ENCODE data around the gene DSC1. TPM values are rescaled to one million over a fixed set of nuclear protein-coding genes. Genes with fewer than 3 reads are reported as not detected.

Gene DSC1
- total RNA-seq, 3 donors from 2014 or later, result 0.29 TPM; not detected in 2

- no peaks in the 10 kb centered on the region for H3K9me3 ChIP-seq
- no peak overlapping the region for H3K27ac ChIP-seq
- H3K36me3 ChIP-seq, result no peaks in the 10 kb centered on the region
- no peak overlapping the region for H3K4me3 ChIP-seq
- DNase-seq (ENCODE audit: low spot score in 2 of 2), result no peak
- no peak for TF ChIP-seq POLR2AphosphoS5 (IDR thresholded peaks at IDR 0.05)
- TF ChIP-seq POLR2A (IDR thresholded peaks at IDR 0.05), result no peak
- TF ChIP-seq CTCF (IDR thresholded peaks at IDR 0.05), result no peak
- no peaks in the 10 kb centered on the region for H3K4me1 ChIP-seq
- H3K27me3 ChIP-seq, result no peaks in the 10 kb centered on the region
- intact Hi-C loops (cut with DNase I; ENCODE audit: low total_unique reads), result no loop called here
Measured at GRCh38 chr18:31097666-31098065, 65.0 kb downstream of the DSC1 start.

- no peak for DNase-seq (ENCODE audit: low spot score in 2 of 2)
- TF ChIP-seq POLR2A (IDR thresholded peaks at IDR 0.05) (no peak), CTCF (IDR thresholded peaks at IDR 0.05) (no peak), POLR2AphosphoS5 (IDR thresholded peaks at IDR 0.05) (no peak)
- H3K27me3 ChIP-seq, result no peaks in the 10 kb centered on the region
- intact Hi-C loops (cut with DNase I; ENCODE audit: low total_unique reads), result loop anchor here (2.0 kb wide), 1 partner anchor 41 kb away; no protein-coding TSS in a partner anchor
- H3K36me3 ChIP-seq, result no peaks in the 10 kb centered on the region
- H3K9me3 ChIP-seq, result no peaks in the 10 kb centered on the region
- no peak overlapping the region for H3K4me3 ChIP-seq
- H3K27ac ChIP-seq, result no peak overlapping the region
- H3K4me1 ChIP-seq, result no peaks in the 10 kb centered on the region
Measured at GRCh38 chr18:31093880-31094279, 68.8 kb downstream of the DSC1 start.

- no peak for DNase-seq (ENCODE audit: low spot score in 2 of 2)
- no peaks in the 10 kb centered on the region for H3K36me3 ChIP-seq
- intact Hi-C loops (cut with DNase I; ENCODE audit: low total_unique reads), result no loop called here
- no peaks in the 10 kb centered on the region for H3K9me3 ChIP-seq
- no peaks in the 10 kb centered on the region for H3K27me3 ChIP-seq
- H3K4me1 ChIP-seq, result no peaks in the 10 kb centered on the region
- TF ChIP-seq CTCF (IDR thresholded peaks at IDR 0.05) (no peak), POLR2A (IDR thresholded peaks at IDR 0.05) (no peak)
- H3K4me3 ChIP-seq, result no peak overlapping the region
- no peak overlapping the region for H3K27ac ChIP-seq
Measured at GRCh38 chr18:31093294-31093693, 69.4 kb downstream of the DSC1 start.

GRCh38 chr18:31091350-31091749 is 71.3 kb downstream of the DSC1 start:
- Histone ChIP-seq H3K27ac (no peak overlapping the region), H3K4me1 (no peaks in the 10 kb centered on the region), H3K9me3 (no peaks in the 10 kb centered on the region), H3K27me3 (no peaks in the 10 kb centered on the region), H3K4me3 (no peak overlapping the region), H3K36me3 (no peaks in the 10 kb centered on the region)
- no peak for DNase-seq (ENCODE audit: low spot score in 2 of 2)
- intact Hi-C loops (cut with DNase I; ENCODE audit: low total_unique reads), result no loop called here
- TF ChIP-seq POLR2AphosphoS5 (IDR thresholded peaks at IDR 0.05) (no peak), CTCF (IDR thresholded peaks at IDR 0.05) (no peak), POLR2A (IDR thresholded peaks at IDR 0.05) (no peak)

GRCh38 chr18:31088532-31088931 is 74.1 kb downstream of the DSC1 start:
- H3K36me3 ChIP-seq, result no peaks in the 10 kb centered on the region
- DNase-seq (ENCODE audit: low spot score in 2 of 2), result no peak
- intact Hi-C loops (cut with DNase I; ENCODE audit: low total_unique reads), result no loop called here
- TF ChIP-seq CTCF (IDR thresholded peaks at IDR 0.05), result no peak
- TF ChIP-seq POLR2A (IDR thresholded peaks at IDR 0.05), result no peak
- no peaks in the 10 kb centered on the region for H3K4me1 ChIP-seq
- H3K27me3 ChIP-seq, result no peaks in the 10 kb centered on the region
- no peaks in the 10 kb centered on the region for H3K9me3 ChIP-seq
- no peak overlapping the region for H3K4me3 ChIP-seq
- no peak overlapping the region for H3K27ac ChIP-seq
